A549 (cell line): ENCODE results near the gene KIRREL1. TPM values are rescaled to one million over a fixed set of nuclear protein-coding genes. Genes with fewer than 3 reads are reported as not detected.

Experiments used
- ATAC-seq, 2 experiments: fragments of 200-7000 bp in 1 of 2; fragments of >200 bp in 1 of 2; cut with Nextera tagmentation in 1 of 2; cut with Tn5 transposase in 1 of 2; 3 replicates each; pipeline versions ENCODE4 v1.8.0 to v1.9.1; 2018 to 2020; ENCODE audit warnings: mild to moderate bottlenecking in 1 of 2, moderate library complexity in 1 of 2
- CTCF ChIA-PET: fragments of 300-600 bp; sonication (Branson Sonifier 250); formaldehyde crosslinking; extraction: SDS; loops from one replicate; lab custom pipeline; 2021; ENCODE audit warnings: antibody characterized with exemption, inconsistent platforms; lab: Yijun Ruan, JAX
- POLR2A ChIA-PET: fragments of 350-600 bp; formaldehyde crosslinking; extraction: SDS; loops from one replicate; lab custom pipeline; 2021; ENCODE audit warnings: antibody characterized with exemption, inconsistent platforms; lab: Yijun Ruan, JAX
- DNase-seq, 2 experiments: peaks; one replicate each; pipeline versions ENCODE4 v3.0.0 to v3.0.0-alpha.2; 2011 to 2016; ENCODE audit warnings: low read depth in 1 of 2, low spot score in 1 of 2
- FAIRE-seq: peaks from 2 replicates; lab custom pipeline; 2011; peaks lifted over from hg19 to GRCh38; lab: Jason Lieb, UNC
- H3K27ac ChIP-seq, 2 experiments: fragments of >200 bp; sonication (Bioruptor Twin); formaldehyde crosslinking; 3 replicates each; pipeline ENCODE4 v1.5.1; 2016 to 2017
- H3K4me1 ChIP-seq: fragments of >200 bp; sonication (Bioruptor Twin); formaldehyde crosslinking; 3 replicates; pipeline ENCODE4 v1.6.1; 2016
- H3K4me2 ChIP-seq: fragments of >200 bp; sonication (Bioruptor Twin); formaldehyde crosslinking; 3 replicates; pipeline ENCODE4 v1.6.1; 2016
- H3K4me3 ChIP-seq: fragments of >200 bp; sonication (Bioruptor Twin); formaldehyde crosslinking; 3 replicates; pipeline ENCODE4 v1.5.1; 2016
- H3K9me3 ChIP-seq: fragments of >200 bp; sonication (Bioruptor Twin); formaldehyde crosslinking; 3 replicates; pipeline ENCODE4 v1.6.1; 2016
- CBX2 ChIP-seq: fragments of 200-600 bp; sonication (generic); IDR thresholded peaks from 2 replicates; pipeline ENCODE4 v1.6.1; 2016; ENCODE audit warnings: low read depth, mild to moderate bottlenecking, borderline replicate concordance
- CHD2 ChIP-seq: fragments of 150-350 bp; IDR thresholded peaks from 2 replicates; pipeline ENCODE4 v1.6.1; 2014; ENCODE audit warnings: low read length; ENCODE audit not compliant: partially characterized antibody
- EHF ChIP-seq: fragments of 250-450 bp; sonication (Bioruptor Pico); IDR thresholded peaks from 2 replicates; pipeline ENCODE4 v1.5.0; 2020; ENCODE audit warnings: mild to moderate bottlenecking
- FOXS1 ChIP-seq: fragments of 250-450 bp; sonication (Bioruptor Pico); IDR thresholded peaks from 2 replicates; pipeline ENCODE4 v1.5.0; 2020; ENCODE audit warnings: mild to moderate bottlenecking, moderate library complexity
- GATA3 ChIP-seq: IDR thresholded peaks from 2 replicates; pipeline ENCODE4 v1.6.1; 2012; ENCODE audit warnings: borderline replicate concordance
- HDAC2 ChIP-seq: fragments of 200-600 bp; sonication (generic); IDR thresholded peaks from 2 replicates; pipeline ENCODE4 v1.6.1; 2016
- HOXB13 ChIP-seq: fragments of 250-450 bp; sonication (Bioruptor Pico); IDR thresholded peaks from 2 replicates; pipeline ENCODE4 v1.5.0; 2020; ENCODE audit warnings: low read depth, mild to moderate bottlenecking, moderate library complexity
- JUN ChIP-seq, 2 experiments: fragments of >200 bp; sonication (Bioruptor Twin); formaldehyde crosslinking; IDR thresholded peaks; 2 replicates in 1 of 2; 3 replicates in 1 of 2; pipeline ENCODE4 v1.6.1; 2016 to 2017
- KDM5A ChIP-seq: fragments of 200-600 bp; sonication (generic); IDR thresholded peaks from 2 replicates; pipeline ENCODE4 v1.6.1; 2016; ENCODE audit warnings: antibody characterized with exemption, mild to moderate bottlenecking
- NFE2L2 ChIP-seq: fragments of 150-350 bp; conservative IDR thresholded peaks from 2 replicates; pipeline ENCODE4 v1.6.1; 2014; ENCODE audit warnings: low read length
- PHF8 ChIP-seq: fragments of 200-600 bp; sonication (generic); IDR thresholded peaks from 2 replicates; pipeline ENCODE4 v1.6.1; 2016; ENCODE audit warnings: low read depth, mild to moderate bottlenecking, antibody characterized with exemption, moderate library complexity, borderline replicate concordance
- RAD21 ChIP-seq, 2 experiments: fragments of >200 bp in 1 of 2; sonication (Bioruptor Twin) in 1 of 2; formaldehyde crosslinking in 1 of 2; IDR thresholded peaks in 1 of 2; conservative IDR thresholded peaks in 1 of 2; 2 replicates in 1 of 2; 3 replicates in 1 of 2; pipeline ENCODE4 v1.6.1; 2012 to 2018; ENCODE audit warnings: inconsistent platforms in 1 of 2
- RNF2 ChIP-seq: fragments of 200-600 bp; sonication (generic); IDR thresholded peaks from 2 replicates; pipeline ENCODE4 v1.6.1; 2016; ENCODE audit warnings: low read depth, mild to moderate bottlenecking, antibody characterized with exemption, moderate library complexity, borderline replicate concordance
- SREBF2 ChIP-seq: fragments of 450-650 bp; IDR thresholded peaks from 2 replicates; pipeline ENCODE4 v1.6.1; 2014; ENCODE audit warnings: mild to moderate bottlenecking, moderate library complexity
- TFCP2L1 ChIP-seq: fragments of 250-450 bp; sonication (Bioruptor Pico); IDR thresholded peaks from 2 replicates; pipeline ENCODE4 v1.5.0; 2021; ENCODE audit warnings: mild to moderate bottlenecking
- TP53 ChIP-seq: fragments of 250-450 bp; sonication (Bioruptor Pico); IDR thresholded peaks from 2 replicates; pipeline ENCODE4 v1.5.0; 2021; ENCODE audit warnings: mild to moderate bottlenecking, moderate library complexity
- ZSCAN20 ChIP-seq: fragments of 250-450 bp; sonication (Bioruptor Pico); IDR thresholded peaks from 2 replicates; pipeline ENCODE4 v1.8.0; 2022; ENCODE audit warnings: mild to moderate bottlenecking, moderate library complexity
- whole genome bisulfite sequencing: methylation state at CpG from one replicate; pipeline ENCODE4 v1.1.6; 2017; ENCODE audit errors: missing lambda C conversion rate; 5-methylcytosine and 5-hydroxymethylcytosine counted together
- polyA plus RNA-seq, 4 experiments: library from polyadenylated mRNA; depleted of rRNA in 3 of 4; stranded (reverse); fragments of >200 nt; fragmentation: RNase III in 1 of 4; extraction: RNeasy Plus Mini Kit Qiagen cat#74134 plus additional on column Dnase treatment in 1 of 4; gene quantifications; 2 replicates in 3 of 4; 3 replicates in 1 of 4; pipeline ENCODE4 v1.2.3, GENCODE V29; 2011 to 2017
- TF ChIP-seq, protein P1 (sequence below): IDR thresholded peaks from 2 replicates; pipeline ENCODE4 v1.6.1; 2012; ENCODE audit warnings: low read depth, borderline replicate concordance
- TF ChIP-seq, protein P2 (sequence below): fragments of 250-450 bp; sonication (Bioruptor Pico); IDR thresholded peaks from 2 replicates; pipeline ENCODE4 v1.5.0; 2021; ENCODE audit warnings: mild to moderate bottlenecking, moderate library complexity, borderline replicate concordance
- TF ChIP-seq, protein P3 (sequence below): fragments of 150-350 bp; IDR thresholded peaks from 2 replicates; pipeline ENCODE4 v1.6.1; 2014; ENCODE audit warnings: low read depth, mild to moderate bottlenecking, low read length
- TF ChIP-seq, protein P4 (sequence below): fragments of >200 bp; sonication (Bioruptor Twin); formaldehyde crosslinking; IDR thresholded peaks from 2 replicates; pipeline ENCODE4 v1.6.1; 2016

Gene KIRREL1
- polyA plus RNA-seq, 2 of the 4 experiments (the other 2 are of a cell fraction), result 18.7 to 41.3 TPM

DNA sequence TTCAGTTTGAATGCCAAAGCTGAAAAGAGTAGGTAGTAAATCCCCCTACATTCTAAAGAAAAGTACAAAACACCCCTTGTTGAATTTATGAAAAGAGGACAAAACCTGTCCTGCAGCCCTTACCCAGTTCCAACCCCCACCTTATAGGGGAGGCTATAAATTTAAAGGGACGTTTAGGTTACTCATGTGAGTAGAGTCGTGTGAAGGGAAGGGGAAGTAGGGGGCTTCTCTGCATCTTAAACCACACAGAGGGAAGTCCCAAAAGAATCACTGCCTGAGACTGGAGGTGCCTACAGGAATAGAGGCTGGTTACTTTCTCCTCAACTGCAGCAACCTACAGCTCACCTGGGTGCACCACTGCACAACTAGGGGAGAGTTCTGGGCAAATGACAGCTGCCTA is 36.7 kb upstream of the KIRREL1 start:
- ChIA-PET POLR2A (no interaction called here), CTCF (interaction anchor here (0.9 to 42.7 kb wide), 6 partner anchors 9 to 156 kb away, joined by 3 to 2212 read pairs (median 4); a partner anchor contains a TSS)
- WGBS, result 3% methylated on average over 2 of the region's 2 CpGs
- Histone ChIP-seq H3K4me1 (no peaks in the 10 kb centered on the region), H3K9me3 (no peaks in the 10 kb centered on the region), H3K4me2 (no peak overlapping the region), H3K27ac (no peak overlapping the region), H3K4me3 (no peak overlapping the region)
- no peak for DNase-seq
- no peak for FAIRE-seq
- ATAC-seq, result no peak
- no peak for TF ChIP-seq RNF2
- TF ChIP-seq, protein P1, sequence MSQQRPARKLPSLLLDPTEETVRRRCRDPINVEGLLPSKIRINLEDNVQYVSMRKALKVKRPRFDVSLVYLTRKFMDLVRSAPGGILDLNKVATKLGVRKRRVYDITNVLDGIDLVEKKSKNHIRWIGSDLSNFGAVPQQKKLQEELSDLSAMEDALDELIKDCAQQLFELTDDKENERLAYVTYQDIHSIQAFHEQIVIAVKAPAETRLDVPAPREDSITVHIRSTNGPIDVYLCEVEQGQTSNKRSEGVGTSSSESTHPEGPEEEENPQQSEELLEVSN, result no peak
- TF ChIP-seq, protein P2, sequence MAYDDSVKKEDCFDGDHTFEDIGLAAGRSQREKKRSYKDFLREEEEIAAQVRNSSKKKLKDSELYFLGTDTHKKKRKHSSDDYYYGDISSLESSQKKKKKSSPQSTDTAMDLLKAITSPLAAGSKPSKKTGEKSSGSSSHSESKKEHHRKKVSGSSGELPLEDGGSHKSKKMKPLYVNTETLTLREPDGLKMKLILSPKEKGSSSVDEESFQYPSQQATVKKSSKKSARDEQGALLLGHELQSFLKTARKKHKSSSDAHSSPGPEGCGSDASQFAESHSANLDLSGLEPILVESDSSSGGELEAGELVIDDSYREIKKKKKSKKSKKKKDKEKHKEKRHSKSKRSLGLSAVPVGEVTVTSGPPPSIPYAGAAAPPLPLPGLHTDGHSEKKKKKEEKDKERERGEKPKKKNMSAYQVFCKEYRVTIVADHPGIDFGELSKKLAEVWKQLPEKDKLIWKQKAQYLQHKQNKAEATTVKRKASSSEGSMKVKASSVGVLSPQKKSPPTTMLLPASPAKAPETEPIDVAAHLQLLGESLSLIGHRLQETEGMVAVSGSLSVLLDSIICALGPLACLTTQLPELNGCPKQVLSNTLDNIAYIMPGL, result no peak
- no peak for TF ChIP-seq GATA3
- no peak for TF ChIP-seq RAD21 (conservative IDR thresholded peaks at IDR 0.05 in 1 of 2, IDR thresholded peaks at IDR 0.05 in 1 of 2)
- TF ChIP-seq HDAC2, result no peak
- TF ChIP-seq TP53 (CRISPR knock-in tag), result no peak
- TF ChIP-seq SREBF2, result no peak
- TF ChIP-seq CHD2, result no peak
- TF ChIP-seq PHF8, result no peak
- no peak for TF ChIP-seq JUN (IDR thresholded peaks at IDR 0.05)
- TF ChIP-seq, protein P3, sequence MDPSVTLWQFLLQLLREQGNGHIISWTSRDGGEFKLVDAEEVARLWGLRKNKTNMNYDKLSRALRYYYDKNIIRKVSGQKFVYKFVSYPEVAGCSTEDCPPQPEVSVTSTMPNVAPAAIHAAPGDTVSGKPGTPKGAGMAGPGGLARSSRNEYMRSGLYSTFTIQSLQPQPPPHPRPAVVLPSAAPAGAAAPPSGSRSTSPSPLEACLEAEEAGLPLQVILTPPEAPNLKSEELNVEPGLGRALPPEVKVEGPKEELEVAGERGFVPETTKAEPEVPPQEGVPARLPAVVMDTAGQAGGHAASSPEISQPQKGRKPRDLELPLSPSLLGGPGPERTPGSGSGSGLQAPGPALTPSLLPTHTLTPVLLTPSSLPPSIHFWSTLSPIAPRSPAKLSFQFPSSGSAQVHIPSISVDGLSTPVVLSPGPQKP, result no peak
- TF ChIP-seq, all 56 proteins: peak for 0

DNA sequence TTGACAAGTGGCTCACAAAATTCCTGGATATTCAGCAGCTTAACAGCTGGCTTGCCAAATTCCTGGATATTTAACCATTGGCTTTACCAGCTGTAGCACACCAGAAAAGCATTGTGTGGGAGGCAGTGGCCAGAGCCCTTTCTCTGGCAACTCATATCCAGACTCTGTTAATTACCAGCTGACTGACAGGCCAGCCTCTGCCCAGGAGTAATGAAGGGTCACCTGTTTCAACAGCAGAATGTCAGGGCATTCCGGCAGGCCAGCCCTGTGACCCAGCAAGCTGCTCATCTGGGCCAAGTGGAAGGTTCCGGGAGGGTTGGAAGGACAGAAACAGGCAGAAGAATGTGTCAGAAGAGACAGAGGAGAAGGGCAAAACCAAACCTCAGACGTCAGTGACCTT is 35.2 kb upstream of the KIRREL1 start:
- DNase-seq (no peak), FAIRE-seq (no peak), ATAC-seq (no peak)
- H3K27ac ChIP-seq, result no peak overlapping the region
- H3K4me2 ChIP-seq, result no peak overlapping the region
- CTCF ChIA-PET, result interaction anchor here (0.8 to 42.7 kb wide), 11 partner anchors 9 to 378 kb away, joined by 3 to 2212 read pairs (median 3); a partner anchor contains a TSS
- H3K4me1 ChIP-seq, result peaks cover 13% of the 10 kb centered on the region
- TF ChIP-seq EHF (CRISPR knock-in tag), result no peak
- TF ChIP-seq, protein P1, result no peak
- TF ChIP-seq, all 56 proteins: peak for 0
- Histone ChIP-seq H3K9me3 (no peaks in the 10 kb centered on the region), H3K4me3 (no peak overlapping the region)
- POLR2A ChIA-PET, result no interaction called here
- 42% methylated on average over 3 of the region's 3 CpGs for WGBS

DNA sequence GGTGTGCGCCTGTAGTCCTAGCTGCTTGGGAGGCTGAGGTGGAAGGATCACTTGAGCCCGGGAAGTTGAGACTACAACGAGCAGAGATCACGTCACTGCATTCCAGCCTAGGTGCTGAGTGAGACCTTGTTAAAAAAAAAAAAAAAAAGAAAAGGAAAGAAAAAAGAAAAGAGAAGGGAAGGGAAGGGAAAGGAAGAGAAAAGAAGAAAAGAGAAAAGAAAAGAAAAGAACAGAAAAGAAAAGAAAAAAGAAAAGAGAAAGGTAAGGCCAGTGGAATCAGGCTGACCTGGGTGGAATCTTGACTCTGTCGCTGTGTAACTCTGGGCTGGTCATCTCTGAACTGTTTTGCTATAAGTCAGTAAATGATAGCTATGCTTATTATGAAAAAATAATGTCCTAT is 33.7 kb upstream of the KIRREL1 start:
- POLR2A ChIA-PET, result no interaction called here
- CTCF ChIA-PET, result interaction anchor here (1.2 to 42.7 kb wide), 6 partner anchors 9 to 153 kb away, joined by 5 to 2212 read pairs (median 14); a partner anchor contains a TSS
- Histone ChIP-seq H3K4me2 (no peak overlapping the region), H3K27ac (no peak overlapping the region), H3K4me3 (no peak overlapping the region), H3K4me1 (peaks cover 16% of the 10 kb centered on the region), H3K9me3 (no peaks in the 10 kb centered on the region)
- TF ChIP-seq, protein P4, sequence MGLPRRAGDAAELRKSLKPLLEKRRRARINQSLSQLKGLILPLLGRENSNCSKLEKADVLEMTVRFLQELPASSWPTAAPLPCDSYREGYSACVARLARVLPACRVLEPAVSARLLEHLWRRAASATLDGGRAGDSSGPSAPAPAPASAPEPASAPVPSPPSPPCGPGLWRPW, result no peak
- no peak for TF ChIP-seq TFCP2L1 (CRISPR knock-in tag)
- no peak for TF ChIP-seq NFE2L2
- TF ChIP-seq KDM5A, result no peak
- no peak for TF ChIP-seq SREBF2
- TF ChIP-seq HOXB13 (CRISPR knock-in tag), result no peak
- no peak for TF ChIP-seq ZSCAN20 (CRISPR knock-in tag)
- TF ChIP-seq CBX2, result no peak
- no peak for TF ChIP-seq FOXS1 (CRISPR knock-in tag)
- 72% methylated on average over 5 of the region's 5 CpGs for WGBS
- FAIRE-seq (no peak), ATAC-seq (no peak), DNase-seq (no peak)
